ENCODE measurements around the gene ZBED1. TPM values are rescaled to one million over a fixed set of nuclear protein-coding genes. Genes with fewer than 3 reads are reported as not detected.
A peak's percentile ranks its signal among the peaks of the same experiment; 100 is the strongest.

ZBED1 gene
- total and polyA plus RNA-seq, 2 experiments from 2014 or later = 16.1 to 43.8 TPM

- Histone ChIP-seq H3K27me3 (ENCODE audit: insufficient read depth) (no peaks in the 10 kb centered on the region), H2AFZ (0 out of 2 replicates have a peak overlapping the region, but pooled peaks have one; percentile 59), H4K20me1 (replicated peaks; ENCODE audit: insufficient read depth) (no peaks in the 10 kb centered on the region), H3K36me3 (ENCODE audit: insufficient read depth) (no peaks in the 10 kb centered on the region), H3K4me3 (no peak overlapping the region), H3K9me2 (ENCODE audit: insufficient read depth) (no peaks in the 10 kb centered on the region), H3K79me2 (replicated peaks; ENCODE audit: insufficient read depth) (no peaks in the 10 kb centered on the region), H3K4me2 (no peak overlapping the region), H3F3A (replicated peaks; ENCODE audit: low read depth) (no peaks in the 10 kb centered on the region; the same call in 1 of the 2 replicates), H3K27ac (ENCODE audit: low read depth) (no peak overlapping the region), H3K4me1 (ENCODE audit: insufficient read depth) (no peaks in the 10 kb centered on the region; the same call in 1 of the 2 replicates)
- peaks cover 6% of the 10 kb centered on the region for H3K27me3 Mint-ChIP-seq (ENCODE audit: insufficient read depth, low read depth, poor library complexity)
- no peaks in the 10 kb centered on the region for H3K36me3 Mint-ChIP-seq (ENCODE audit: low read depth)
- no peaks in the 10 kb centered on the region; the same call in 2 of the 3 replicates for H3K9me3 Mint-ChIP-seq
- ATAC-seq (no peak), DNase-seq (ENCODE audit: low spot score) (no peak)
- TF ChIP-seq JUNB (IDR thresholded peaks at IDR 0.05; ENCODE audit: unreplicated experiment) (no peak), ZNF331 (CRISPR knock-in tag; IDR thresholded peaks at IDR 0.05; ENCODE audit: low read depth) (no peak), CREB1 (CRISPR knock-in tag; IDR thresholded peaks at IDR 0.05; ENCODE audit: low read depth) (no peak), ETS1 (IDR thresholded peaks at IDR 0.05) (no peak), ZNF114 (CRISPR knock-in tag; IDR thresholded peaks at IDR 0.05) (no peak), POLR2AphosphoS5 (IDR thresholded peaks at IDR 0.05; ENCODE audit: low read depth) (no peak), NANOG (IDR thresholded peaks at IDR 0.05; ENCODE audit: borderline replicate concordance) (no peak), REST (IDR thresholded peaks at IDR 0.05; ENCODE audit: unreplicated experiment) (no peak), CTCF (conservative IDR thresholded peaks at IDR 0.05; ENCODE audit: low read depth in 2 of 2) (no peak), EZH2 (IDR thresholded peaks at IDR 0.05; ENCODE audit: low read depth, unreplicated experiment) (no peak), EZH2phosphoT487 (IDR thresholded peaks at IDR 0.05; ENCODE audit: unreplicated experiment) (no peak), ZNF462 (CRISPR knock-in tag; IDR thresholded peaks at IDR 0.05) (no peak), STAT1 (IDR thresholded peaks at IDR 0.05; ENCODE audit: unreplicated experiment) (no peak)
- H3K4me1 Mint-ChIP-seq = peaks cover 4% of the 10 kb centered on the region; the same call in 1 of the 3 replicates
- H3K4me3 Mint-ChIP-seq = no peak overlapping the region
- H3K27ac Mint-ChIP-seq = no peak overlapping the region
Observed at GRCh38 chrX:2508648-2509335, 8.0 kb upstream of the ZBED1 start.

Measured in GM23338 (cell line).